Prostate gland (tissue), 2 donors: ENCODE results near the gene TYW1B. TPM values are rescaled to one million over a fixed set of nuclear protein-coding genes. Genes with fewer than 3 reads are reported as not detected.
"Not testable (repeated sequence)": the region's sequence is repeated elsewhere in the genome, so short reads cannot be mapped to it uniquely, and the experiment has no call there.

ENCODE experiments used
- DNase-seq: peaks from one replicate; pipeline ENCODE4 v3.0.0-alpha.2; 2019; ENCODE audit warnings: low spot score
- H3K27ac ChIP-seq, 2 donors: fragments of 200-600 bp; sonication (generic); 2 replicates each; pipeline ENCODE4 v1.5.1; 2017 to 2019
- H3K27me3 ChIP-seq: fragments of 200-600 bp; sonication (generic); replicated peaks from 2 replicates; pipeline ENCODE4 v1.5.1; 2019; ENCODE audit not compliant: insufficient read depth
- H3K36me3 ChIP-seq, 2 donors: fragments of 200-600 bp; sonication (generic); 1 replicate in 1 of 2; 2 replicates in 1 of 2; pipeline versions ENCODE4 v1.5.1 to v1.8.1; 2017 to 2019
- H3K4me1 ChIP-seq: fragments of 200-600 bp; sonication (generic); replicated peaks from 2 replicates; pipeline ENCODE4 v1.5.1; 2019
- H3K4me3 ChIP-seq, 2 donors: fragments of 200-600 bp; sonication (generic); 2 replicates each; pipeline ENCODE4 v1.5.1; 2017 to 2019
- H3K9me3 ChIP-seq: fragments of 200-600 bp; sonication (generic); 2 replicates; pipeline ENCODE4 v1.5.1; 2017
- POLR2A ChIP-seq: fragments of 450-650 bp; IDR thresholded peaks from one replicate; pipeline ENCODE4 v1.6.1; 2016; ENCODE audit warnings: antibody characterized with exemption, mild to moderate bottlenecking
- POLR2AphosphoS5 ChIP-seq: sonication (generic); formaldehyde crosslinking; IDR thresholded peaks from one replicate; pipeline ENCODE4 v1.6.1; 2017; ENCODE audit warnings: antibody characterized with exemption
- WGBS: methylation state at CpG from one replicate; pipeline ENCODE4 v1.1.5; 2018; 5-methylcytosine and 5-hydroxymethylcytosine counted together
- intact Hi-C: fragments of 100-400 bp; cut with DNase I; formaldehyde crosslinking; loops from one replicate; pipeline ENCODE4 v1.14.2; 2022
- total RNA-seq, 2 donors: library from RNA; depleted of rRNA; stranded (reverse); fragments of >200 nt; gene quantifications; one replicate each; pipeline ENCODE4 v1.1.0, GENCODE V29; 2016
- TF ChIP-seq, protein P1 (sequence below), 4 experiments: fragments of 200-600 bp in 2 of 4; fragments of 450-650 bp in 2 of 4; sonication (generic) in 2 of 4; IDR thresholded peaks; 1 replicate in 3 of 4; 2 replicates in 1 of 4; pipeline ENCODE4 v1.5.1; 2016 to 2019; ENCODE audit warnings: antibody characterized with exemption in 4 of 4, mild to moderate bottlenecking in 2 of 4, moderate library complexity in 2 of 4

Gene TYW1B
- total RNA-seq, 2 donors from 2014 or later: 4.3 to 8.4 TPM

DNA sequence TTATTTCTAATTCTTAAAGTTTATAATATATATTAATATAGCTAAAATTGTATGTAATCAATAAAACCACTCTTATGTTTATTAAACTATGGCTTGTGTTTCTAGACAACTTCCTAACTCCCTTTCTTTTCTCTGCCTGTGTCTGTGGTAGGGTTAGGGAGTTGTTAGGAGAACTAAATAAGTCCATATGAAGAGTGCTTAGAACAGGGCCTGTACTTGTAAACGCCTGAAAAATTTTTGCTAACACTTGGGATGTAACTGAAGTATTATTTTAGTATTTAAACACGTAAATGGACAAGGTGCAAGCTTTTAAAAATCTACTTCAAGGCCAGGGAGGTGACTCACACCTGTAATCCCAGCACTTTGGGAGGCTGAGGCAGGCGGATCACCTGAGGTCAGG is 9.3 kb upstream of the TYW1B start:
- H3K27ac ChIP-seq, intact Hi-C loops, H3K4me3 ChIP-seq, H3K27me3 ChIP-seq, H3K36me3 ChIP-seq, H3K4me1 ChIP-seq, DNase-seq, H3K9me3 ChIP-seq: not testable (repeated sequence)
- 89% methylated on average over 3 of the region's 3 CpGs for WGBS

DNA sequence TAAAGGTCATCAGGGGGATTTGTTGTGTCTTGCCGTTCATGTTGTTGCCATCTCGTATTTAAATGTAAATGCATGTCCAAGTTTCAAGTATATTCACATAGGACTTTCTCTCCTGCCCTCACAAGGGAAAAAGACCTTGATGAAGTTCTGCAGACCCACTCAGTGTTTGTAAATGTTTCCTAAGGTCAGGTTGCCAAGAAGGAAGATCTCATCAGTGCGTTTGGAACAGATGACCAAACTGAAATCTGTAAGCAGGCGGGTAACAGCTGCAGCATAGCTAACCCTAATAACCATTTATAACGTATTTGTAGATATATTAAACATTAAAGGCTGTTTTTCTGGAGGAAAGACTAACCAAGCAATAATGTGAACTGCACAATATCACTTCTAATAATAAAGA is 2.6 kb upstream of the TYW1B start:
- H3K36me3 ChIP-seq, H3K9me3 ChIP-seq, DNase-seq, H3K27me3 ChIP-seq, intact Hi-C loops, H3K4me1 ChIP-seq: not testable (repeated sequence)
- peak overlapping the region; percentile 91 to 94 for H3K27ac ChIP-seq
- 41% methylated on average over 5 of the region's 5 CpGs for WGBS
- peak overlapping the region; percentile 64 to 79 for H3K4me3 ChIP-seq

DNA sequence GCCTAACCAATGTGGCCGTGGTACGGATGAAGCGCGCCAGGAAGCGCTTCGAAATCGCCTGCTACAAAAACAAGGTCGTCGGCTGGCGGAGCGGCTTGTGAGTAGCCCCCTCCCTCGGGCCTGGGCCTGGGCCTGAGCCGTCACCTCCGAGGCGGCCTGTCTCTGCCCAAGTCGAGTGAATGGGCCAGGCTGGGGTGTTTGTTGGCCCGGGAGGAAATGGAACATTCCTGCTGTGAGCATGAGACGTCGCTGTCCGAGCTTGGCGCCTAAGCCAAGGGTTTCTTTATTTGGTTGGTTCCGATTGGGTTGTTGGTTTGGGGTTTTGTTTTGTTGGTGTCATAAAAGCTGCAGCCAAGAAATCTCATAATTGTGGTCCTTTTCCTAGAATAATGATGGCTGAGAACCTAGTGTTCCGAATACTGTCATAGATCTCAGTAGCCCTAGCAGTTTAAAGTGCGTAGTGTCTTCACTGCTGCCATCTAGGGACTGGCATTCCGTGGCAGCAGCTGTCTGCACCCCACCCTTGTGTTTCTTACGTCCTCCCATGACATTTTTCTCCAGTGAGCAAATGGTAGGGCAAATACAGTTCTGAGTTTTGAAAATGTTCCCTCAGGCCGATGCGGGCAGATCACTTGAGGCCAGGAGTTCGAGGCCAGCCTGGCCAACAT is 1.8 kb upstream of the TYW1B start:
- not testable (repeated sequence) for H3K27me3 ChIP-seq, H3K4me1 ChIP-seq, H3K9me3 ChIP-seq, H3K36me3 ChIP-seq
- DNase-seq: peak; percentile 38
- Histone ChIP-seq H3K27ac (peak overlapping the region; percentile 91 to 94), H3K4me3 (peak overlapping the region; percentile 64 to 79)
- intact Hi-C loops: loop anchor here (10.0 kb wide), 1 partner anchor 95 kb away; the partner anchor contains the start of gene POM121
- TF ChIP-seq, protein P1, sequence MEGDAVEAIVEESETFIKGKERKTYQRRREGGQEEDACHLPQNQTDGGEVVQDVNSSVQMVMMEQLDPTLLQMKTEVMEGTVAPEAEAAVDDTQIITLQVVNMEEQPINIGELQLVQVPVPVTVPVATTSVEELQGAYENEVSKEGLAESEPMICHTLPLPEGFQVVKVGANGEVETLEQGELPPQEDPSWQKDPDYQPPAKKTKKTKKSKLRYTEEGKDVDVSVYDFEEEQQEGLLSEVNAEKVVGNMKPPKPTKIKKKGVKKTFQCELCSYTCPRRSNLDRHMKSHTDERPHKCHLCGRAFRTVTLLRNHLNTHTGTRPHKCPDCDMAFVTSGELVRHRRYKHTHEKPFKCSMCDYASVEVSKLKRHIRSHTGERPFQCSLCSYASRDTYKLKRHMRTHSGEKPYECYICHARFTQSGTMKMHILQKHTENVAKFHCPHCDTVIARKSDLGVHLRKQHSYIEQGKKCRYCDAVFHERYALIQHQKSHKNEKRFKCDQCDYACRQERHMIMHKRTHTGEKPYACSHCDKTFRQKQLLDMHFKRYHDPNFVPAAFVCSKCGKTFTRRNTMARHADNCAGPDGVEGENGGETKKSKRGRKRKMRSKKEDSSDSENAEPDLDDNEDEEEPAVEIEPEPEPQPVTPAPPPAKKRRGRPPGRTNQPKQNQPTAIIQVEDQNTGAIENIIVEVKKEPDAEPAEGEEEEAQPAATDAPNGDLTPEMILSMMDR (IDR thresholded peaks at IDR 0.05): peak in 3 of 4 experiments; percentile 11 to 46 (median 35)
- TF ChIP-seq POLR2A (peak; percentile 63), POLR2AphosphoS5 (peak; percentile 88)
- 0% methylated on average over 25 of the region's 29 CpGs for WGBS

DNA sequence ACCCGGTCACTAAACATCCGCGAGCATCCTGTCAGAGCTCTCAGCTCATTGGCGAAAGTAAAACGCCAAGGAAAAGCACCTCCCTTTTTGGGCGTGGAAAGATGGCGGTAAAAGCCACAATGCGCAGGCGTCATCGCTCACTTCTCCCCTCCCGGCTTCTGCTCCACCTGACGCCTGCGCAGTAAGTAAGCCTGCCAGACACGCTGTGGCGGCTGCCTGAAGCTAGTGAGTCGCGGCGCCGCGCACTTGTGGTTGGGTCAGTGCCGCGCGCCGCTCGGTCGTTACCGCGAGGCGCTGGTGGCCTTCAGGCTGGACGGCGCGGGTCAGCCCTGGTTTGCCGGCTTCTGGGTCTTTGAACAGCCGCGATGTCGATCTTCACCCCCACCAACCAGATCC is 1.3 kb upstream of the TYW1B start:
- not testable (repeated sequence) for H3K4me1 ChIP-seq, H3K9me3 ChIP-seq, H3K36me3 ChIP-seq, H3K27me3 ChIP-seq
- Histone ChIP-seq H3K27ac (peak overlapping the region; percentile 91 to 94), H3K4me3 (peak overlapping the region; percentile 64 to 79)
- WGBS: 0% methylated on average over 21 of the region's 36 CpGs
- intact Hi-C loops: loop anchor here (10.0 kb wide), 1 partner anchor 96 kb away; the partner anchor contains the start of gene POM121
- DNase-seq: peak; percentile 95
- peak; percentile 94 for TF ChIP-seq POLR2A
- TF ChIP-seq, protein P1 (IDR thresholded peaks at IDR 0.05): peak in 1 of 4 experiments; percentile 22
- peak; percentile 97 for TF ChIP-seq POLR2AphosphoS5

DNA sequence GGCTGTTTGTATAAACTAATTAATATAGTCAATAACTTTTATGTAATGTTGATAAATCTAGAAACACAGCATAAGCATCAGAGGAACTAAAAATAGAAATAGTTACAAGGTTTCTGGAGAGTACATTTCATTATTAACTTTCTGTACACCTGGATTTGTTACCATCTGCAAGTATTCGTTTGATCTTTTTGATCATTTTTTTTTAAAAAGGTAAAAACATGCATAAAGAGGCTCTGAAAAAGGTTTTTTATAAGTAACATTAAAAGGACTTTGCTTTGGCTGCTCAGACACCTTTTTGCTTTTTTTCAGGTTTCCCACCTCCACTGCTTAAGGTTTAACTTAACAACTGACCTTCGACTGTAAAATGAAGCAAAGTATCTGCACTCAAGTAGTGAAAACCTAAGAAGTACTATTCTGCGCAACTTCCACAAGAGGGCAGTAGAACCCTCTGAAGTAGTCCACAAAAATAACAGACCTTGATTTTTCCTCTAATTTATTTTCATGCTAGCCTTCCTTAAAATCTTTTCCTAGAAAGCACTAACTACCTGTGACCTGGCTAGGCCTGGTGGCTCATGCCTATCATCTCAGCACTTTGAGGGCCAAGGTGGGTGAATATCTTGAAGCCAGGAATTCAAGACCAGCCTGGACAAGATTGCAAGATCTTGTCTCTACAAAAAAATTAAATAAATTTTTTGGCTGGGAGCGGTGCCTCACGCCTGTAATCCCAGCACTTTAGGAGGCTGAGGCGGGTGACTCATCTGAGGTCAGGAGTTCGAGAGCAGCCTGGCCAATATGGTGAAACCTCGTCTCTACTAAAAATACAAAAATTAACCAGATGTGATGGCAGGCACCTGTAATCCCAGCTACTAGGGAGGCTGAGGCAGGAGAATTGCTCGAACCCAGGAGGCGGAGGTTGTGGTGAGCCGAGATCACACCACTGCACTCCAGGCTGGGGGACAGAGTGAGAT is 4.0 kb downstream of the TYW1B start:
- not testable (repeated sequence) for H3K4me1 ChIP-seq, DNase-seq, H3K36me3 ChIP-seq, H3K27me3 ChIP-seq, H3K27ac ChIP-seq, H3K9me3 ChIP-seq, H3K4me3 ChIP-seq
- TF ChIP-seq, protein P1 (IDR thresholded peaks at IDR 0.05): peak in 3 of 4 experiments; percentile 14 to 32 (median 15)
- WGBS: 34% methylated on average over 10 of the region's 11 CpGs
- intact Hi-C loops: loop anchor here (10.0 kb wide), 1 partner anchor 101 kb away; the partner anchor contains the start of gene POM121

DNA sequence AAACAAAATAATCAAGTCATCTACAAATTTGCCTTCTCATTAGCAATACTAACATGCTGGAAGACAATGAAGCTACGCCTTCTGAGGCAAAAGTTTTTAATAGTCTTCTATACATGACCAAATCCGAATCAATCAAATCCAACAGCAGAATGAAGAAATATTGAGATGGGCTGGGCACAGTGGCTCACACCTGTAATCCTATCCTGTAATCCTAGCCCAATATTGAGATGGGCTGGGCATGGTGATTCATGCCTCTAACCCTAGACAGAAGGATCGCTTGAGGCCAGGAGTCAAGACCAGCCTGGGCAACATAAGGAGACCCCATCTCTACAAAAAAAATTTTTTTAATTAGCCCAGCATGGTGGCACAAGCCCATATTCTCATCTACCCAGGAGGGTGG is 5.5 kb downstream of the TYW1B start:
- WGBS: 87% methylated on average over 3 of the region's 3 CpGs
- H3K4me1 ChIP-seq, H3K36me3 ChIP-seq, DNase-seq, H3K27ac ChIP-seq, H3K4me3 ChIP-seq, H3K9me3 ChIP-seq, H3K27me3 ChIP-seq: not testable (repeated sequence)
- intact Hi-C loops: loop anchor here (10.0 kb wide), 1 partner anchor 102 kb away; the partner anchor contains the start of gene POM121

DNA sequence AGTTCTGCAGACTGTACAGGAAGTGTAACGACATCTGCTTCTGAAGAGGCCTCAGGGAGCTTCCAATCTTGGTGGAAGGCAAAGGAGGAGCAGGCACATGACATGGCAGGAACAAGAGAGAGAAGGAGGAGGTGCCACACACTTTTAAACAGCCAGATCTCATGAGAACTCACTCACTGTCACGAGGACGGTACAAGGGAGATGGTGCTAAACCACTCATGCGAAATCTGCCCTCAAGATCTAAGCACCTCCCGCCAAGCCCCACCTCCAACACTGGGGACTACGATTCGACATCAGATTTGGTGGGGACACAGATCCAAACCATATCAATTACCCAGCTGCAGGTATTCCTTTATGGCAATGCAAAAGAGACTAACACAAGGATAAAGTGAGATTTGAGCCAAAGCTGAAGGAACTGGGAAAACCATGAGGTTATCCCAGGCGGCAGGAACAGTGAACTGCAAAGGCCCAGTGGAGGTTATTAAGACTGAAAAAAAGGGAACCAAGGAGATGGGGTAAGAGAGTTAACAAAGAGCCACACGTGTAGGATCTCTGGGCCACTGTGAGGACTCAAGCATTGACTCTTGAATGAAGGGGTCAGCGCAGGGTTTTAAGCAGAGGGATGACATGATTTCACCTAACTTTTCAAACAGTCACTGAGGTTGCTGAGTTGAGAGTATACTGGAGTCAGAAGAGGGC is 9.2 kb downstream of the TYW1B start:
- H3K9me3 ChIP-seq, intact Hi-C loops, DNase-seq, H3K36me3 ChIP-seq, H3K27me3 ChIP-seq, H3K27ac ChIP-seq, H3K4me3 ChIP-seq, H3K4me1 ChIP-seq: not testable (repeated sequence)
- WGBS: 94% methylated on average over 10 of the region's 10 CpGs

DNA sequence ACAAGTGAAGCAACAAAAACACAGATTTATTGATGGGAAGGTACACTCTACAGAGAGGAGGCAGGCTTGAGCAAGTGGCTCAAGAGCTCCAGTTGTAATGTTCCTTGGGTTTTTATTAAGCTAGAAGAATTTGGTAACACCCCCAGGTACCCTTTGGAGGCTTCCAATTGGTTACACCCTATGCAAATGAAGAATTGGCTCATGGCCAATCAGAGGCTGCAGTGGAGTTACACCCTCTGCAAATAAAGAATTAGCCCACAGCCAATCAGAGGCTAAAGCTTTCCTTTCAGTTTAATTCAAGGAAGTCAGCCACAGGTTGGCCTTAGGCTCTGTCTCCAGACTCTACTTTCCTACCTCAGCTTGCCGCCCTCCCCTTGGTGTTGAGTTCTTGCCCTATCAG is 10.3 kb downstream of the TYW1B start:
- 100% methylated on average over 1 of the region's 1 CpG for WGBS
- H3K9me3 ChIP-seq, DNase-seq, H3K27ac ChIP-seq, H3K4me3 ChIP-seq, H3K27me3 ChIP-seq, H3K4me1 ChIP-seq, H3K36me3 ChIP-seq, intact Hi-C loops: not testable (repeated sequence)
